Caco-2 (cell line): ENCODE data around the gene CALD1. TPM values are rescaled to one million over a fixed set of nuclear protein-coding genes. Genes with fewer than 3 reads are reported as not detected.

Source experiments
- BruUV-seq: library from RNA; stranded (reverse); fragments of 400-500 nt; replicated peaks from 2 replicates; lab custom pipeline; 2021; lab: Mats Ljungman, UMichigan
- CTCF ChIA-PET: fragments of 300-600 bp; sonication (Branson Sonifier 250); formaldehyde crosslinking; loops from one replicate; lab custom pipeline; 2022; ENCODE audit warnings: antibody characterized with exemption; lab: Charles Lee
- POLR2A ChIA-PET: fragments of 300-600 bp; sonication (Branson Sonifier 250); formaldehyde crosslinking; loops from one replicate; lab custom pipeline; 2022; ENCODE audit warnings: antibody characterized with exemption; lab: Charles Lee
- DNase-seq, 2 experiments: peaks; one replicate each; pipeline versions ENCODE4 v3.0.0 to v3.0.0-alpha.2; 2020 to 2022
- H3K27me3 ChIP-seq: replicated peaks from 2 replicates; pipeline ENCODE4 v1.6.0; 2011; ENCODE audit warnings: low read length; ENCODE audit not compliant: control insufficient read depth, insufficient read depth
- H3K36me3 ChIP-seq: 2 replicates; pipeline ENCODE4 v1.5.1; 2011; ENCODE audit warnings: low read length; ENCODE audit not compliant: control insufficient read depth, insufficient read depth
- H3K4me1 ChIP-seq: fragments of 250-450 bp; sonication (Bioruptor Pico); 2 replicates; pipeline ENCODE4 v1.5.1; 2020; ENCODE audit warnings: mild to moderate bottlenecking
- H3K4me3 ChIP-seq: 2 replicates; pipeline ENCODE4 v1.5.1; 2011; ENCODE audit warnings: low read depth, mild to moderate bottlenecking, control low read depth, low read length
- H3K9me3 ChIP-seq: fragments of 250-450 bp; sonication (Bioruptor Pico); 2 replicates; pipeline ENCODE4 v1.5.1; 2020; ENCODE audit warnings: mild to moderate bottlenecking, moderate library complexity
- H3K27ac Mint-ChIP-seq: one replicate; pipeline ENCODE4 v1.8.0; 2022; ENCODE audit warnings: mixed read lengths; ENCODE audit not compliant: unreplicated experiment
- H3K27me3 Mint-ChIP-seq: one replicate; pipeline ENCODE4 v1.8.0; 2022; ENCODE audit warnings: mixed read lengths; ENCODE audit not compliant: insufficient read depth, unreplicated experiment
- H3K36me3 Mint-ChIP-seq: one replicate; pipeline ENCODE4 v1.8.0; 2022; ENCODE audit warnings: mild to moderate bottlenecking, mixed read lengths; ENCODE audit not compliant: insufficient read depth, unreplicated experiment
- H3K4me1 Mint-ChIP-seq: one replicate; pipeline ENCODE4 v1.8.0; 2022; ENCODE audit warnings: low read depth, mixed read lengths; ENCODE audit not compliant: unreplicated experiment
- H3K4me3 Mint-ChIP-seq: one replicate; pipeline ENCODE4 v1.8.0; 2022; ENCODE audit warnings: mild to moderate bottlenecking, moderate library complexity, mixed read lengths; ENCODE audit not compliant: unreplicated experiment
- H3K9me3 Mint-ChIP-seq: one replicate; pipeline ENCODE4 v1.8.0; 2022; ENCODE audit warnings: mixed read lengths; ENCODE audit not compliant: unreplicated experiment
- intact Hi-C: fragments of 100-400 bp; cut with micrococcal nuclease; formaldehyde crosslinking; loops from one replicate; pipeline ENCODE4 v1.10.0; 2022; ENCODE audit not compliant: unreplicated experiment
- total RNA-seq: library from RNA; stranded (reverse); gene quantifications from 2 replicates; pipeline ENCODE4 v1.2.3, GENCODE V29; 2022
- TF ChIP-seq, protein P1 (sequence below), 2 experiments: fragments of 200-600 bp in 1 of 2; IDR thresholded peaks; 1 replicate in 1 of 2; 2 replicates in 1 of 2; pipeline versions ENCODE4 v1.5.1 to v1.8.0; 2011 to 2022; ENCODE audit warnings: antibody characterized with exemption in 1 of 2, control low read depth in 1 of 2, inconsistent platforms in 1 of 2, low read depth in 1 of 2, low read length in 1 of 2, mild to moderate bottlenecking in 1 of 2, moderate library complexity in 1 of 2; ENCODE audit not compliant: insufficient read depth in 1 of 2, severe bottlenecking in 1 of 2, unreplicated experiment in 1 of 2

Gene CALD1
- total RNA-seq, 1 experiment from 2014 or later = 155 TPM

- H3K36me3 ChIP-seq = no peaks in the 10 kb centered on the region; the same call in 1 of the 2 replicates
These were observed 168.4 kb downstream of the CALD1 start for GRCh38 chr7:134947831-134948230.

GRCh38 chr7:134948246-134948645, 168.8 kb downstream of the CALD1 start:
- no peak for DNase-seq
- H3K36me3 Mint-ChIP-seq = peaks cover 91% of the 10 kb centered on the region
- no peaks in the 10 kb centered on the region for H3K27me3 ChIP-seq
- BruUV-seq = no TSS peak
- no peaks in the 10 kb centered on the region; the same call in 1 of the 2 replicates for H3K36me3 ChIP-seq
- H3K27me3 Mint-ChIP-seq = no peaks in the 10 kb centered on the region
- H3K4me3 Mint-ChIP-seq = no peak overlapping the region
- POLR2A ChIA-PET = no interaction called here
- H3K4me1 ChIP-seq = peaks cover 29% of the 10 kb centered on the region
- H3K4me1 Mint-ChIP-seq = peaks cover 42% of the 10 kb centered on the region
- H3K27ac Mint-ChIP-seq = peak overlapping the region; percentile 55
- H3K4me3 ChIP-seq = no peak overlapping the region
- intact Hi-C loops = loop anchor here (10.0 kb wide), 1 partner anchor 513 kb away; no protein-coding TSS in a partner anchor
- no peaks in the 10 kb centered on the region for H3K9me3 Mint-ChIP-seq
- H3K9me3 ChIP-seq = no peaks in the 10 kb centered on the region
- CTCF ChIA-PET = interaction anchor here (1.0 kb wide), 1 partner anchor 69 kb away, joined by 4 read pairs; no protein-coding TSS in a partner anchor
- TF ChIP-seq, protein P1, sequence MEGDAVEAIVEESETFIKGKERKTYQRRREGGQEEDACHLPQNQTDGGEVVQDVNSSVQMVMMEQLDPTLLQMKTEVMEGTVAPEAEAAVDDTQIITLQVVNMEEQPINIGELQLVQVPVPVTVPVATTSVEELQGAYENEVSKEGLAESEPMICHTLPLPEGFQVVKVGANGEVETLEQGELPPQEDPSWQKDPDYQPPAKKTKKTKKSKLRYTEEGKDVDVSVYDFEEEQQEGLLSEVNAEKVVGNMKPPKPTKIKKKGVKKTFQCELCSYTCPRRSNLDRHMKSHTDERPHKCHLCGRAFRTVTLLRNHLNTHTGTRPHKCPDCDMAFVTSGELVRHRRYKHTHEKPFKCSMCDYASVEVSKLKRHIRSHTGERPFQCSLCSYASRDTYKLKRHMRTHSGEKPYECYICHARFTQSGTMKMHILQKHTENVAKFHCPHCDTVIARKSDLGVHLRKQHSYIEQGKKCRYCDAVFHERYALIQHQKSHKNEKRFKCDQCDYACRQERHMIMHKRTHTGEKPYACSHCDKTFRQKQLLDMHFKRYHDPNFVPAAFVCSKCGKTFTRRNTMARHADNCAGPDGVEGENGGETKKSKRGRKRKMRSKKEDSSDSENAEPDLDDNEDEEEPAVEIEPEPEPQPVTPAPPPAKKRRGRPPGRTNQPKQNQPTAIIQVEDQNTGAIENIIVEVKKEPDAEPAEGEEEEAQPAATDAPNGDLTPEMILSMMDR (IDR thresholded peaks at IDR 0.05; ENCODE audit: insufficient read depth in 1 of 2, low read depth in 1 of 2, low read length in 1 of 2, severe bottlenecking in 1 of 2, unreplicated experiment in 1 of 2) = no peak

More at GRCh38 chr7:134947831-134948230, 168.4 kb downstream of the CALD1 start:
- TF ChIP-seq, protein P1 (IDR thresholded peaks at IDR 0.05; ENCODE audit: insufficient read depth in 1 of 2, low read depth in 1 of 2, low read length in 1 of 2, severe bottlenecking in 1 of 2, unreplicated experiment in 1 of 2) = no peak
- no peak overlapping the region for H3K4me3 ChIP-seq
- H3K9me3 ChIP-seq = no peaks in the 10 kb centered on the region
- Mint-ChIP-seq H3K4me3 (peak overlapping the region; percentile 23), H3K27me3 (no peaks in the 10 kb centered on the region), H3K36me3 (peaks cover 91% of the 10 kb centered on the region), H3K9me3 (no peaks in the 10 kb centered on the region), H3K27ac (peak overlapping the region; percentile 36), H3K4me1 (peaks cover 46% of the 10 kb centered on the region)
- ChIA-PET POLR2A (no interaction called here), CTCF (no interaction called here)
- no peaks in the 10 kb centered on the region for H3K27me3 ChIP-seq
- peaks cover 31% of the 10 kb centered on the region for H3K4me1 ChIP-seq
- DNase-seq = no peak
- no TSS peak for BruUV-seq
- intact Hi-C loops = loop anchor here (10.0 kb wide), 1 partner anchor 513 kb away; no protein-coding TSS in a partner anchor

DNA sequence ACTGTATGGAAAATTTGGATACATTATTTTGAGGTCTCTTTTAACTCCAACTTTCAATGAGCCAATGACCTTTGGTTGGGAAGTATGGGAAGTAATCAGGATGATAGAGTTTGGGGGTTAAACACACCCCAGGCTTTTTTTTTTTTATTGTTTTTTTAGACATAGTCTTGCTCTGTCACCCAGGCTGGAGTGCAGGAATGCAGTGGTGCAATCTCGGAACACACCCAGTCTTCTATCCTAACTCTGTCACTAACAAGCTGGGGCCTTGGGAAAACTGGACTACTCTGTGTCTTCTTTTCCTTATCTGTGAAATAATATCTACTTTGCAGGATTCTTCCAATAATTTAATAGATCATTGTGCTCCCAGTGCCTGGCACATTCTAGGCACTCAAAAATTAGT, 169.3 kb downstream of the CALD1 start:
- Mint-ChIP-seq H3K4me1 (peaks cover 42% of the 10 kb centered on the region), H3K4me3 (no peak overlapping the region), H3K27me3 (no peaks in the 10 kb centered on the region), H3K27ac (peak overlapping the region; percentile 55), H3K9me3 (no peaks in the 10 kb centered on the region), H3K36me3 (peaks cover 94% of the 10 kb centered on the region)
- no peaks in the 10 kb centered on the region; the same call in 1 of the 2 replicates for H3K36me3 ChIP-seq
- ChIA-PET CTCF (interaction anchor here (0.6 to 1.0 kb wide), 5 partner anchors 70 to 240 kb away, joined by 3 to 5 read pairs (median 4); no protein-coding TSS in a partner anchor), POLR2A (no interaction called here)
- no peak overlapping the region for H3K4me3 ChIP-seq
- H3K4me1 ChIP-seq = peaks cover 29% of the 10 kb centered on the region
- intact Hi-C loops = loop anchor here (10.0 kb wide), 1 partner anchor 514 kb away; no protein-coding TSS in a partner anchor
- peak; percentile 49 to 55 for DNase-seq
- no peaks in the 10 kb centered on the region for H3K27me3 ChIP-seq
- H3K9me3 ChIP-seq = no peaks in the 10 kb centered on the region
- no TSS peak for BruUV-seq
- TF ChIP-seq, protein P1 (IDR thresholded peaks at IDR 0.05; ENCODE audit: insufficient read depth in 1 of 2, low read depth in 1 of 2, low read length in 1 of 2, severe bottlenecking in 1 of 2, unreplicated experiment in 1 of 2) = no peak
